Subcutaneous abdominal adipose tissue (tissue), 5 donors: ENCODE results near the gene KRTAP17-1.

ENCODE experiments used
- H3K27ac ChIP-seq: one replicate; pipeline ENCODE4 v1.7.0; 2013; ENCODE audit warnings: low read depth, mild to moderate bottlenecking, inconsistent platforms, low read length, moderate library complexity
- H3K27me3 ChIP-seq, 5 donors: one replicate each; pipeline ENCODE4 v1.7.0; 2013; ENCODE audit warnings: low read length in 5 of 5, inconsistent platforms in 1 of 5; ENCODE audit not compliant: control insufficient read depth in 5 of 5, insufficient read depth in 4 of 5
- H3K36me3 ChIP-seq, 5 donors: one replicate each; pipeline ENCODE4 v1.7.0; 2013; ENCODE audit warnings: low read length in 5 of 5; ENCODE audit not compliant: control insufficient read depth in 5 of 5, insufficient read depth in 5 of 5
- H3K4me1 ChIP-seq, 5 donors: one replicate each; pipeline ENCODE4 v1.7.0; 2013; ENCODE audit warnings: low read length in 5 of 5, mild to moderate bottlenecking in 3 of 5, moderate library complexity in 1 of 5; ENCODE audit not compliant: control insufficient read depth in 5 of 5, insufficient read depth in 5 of 5
- H3K4me3 ChIP-seq, 5 donors: one replicate each; pipeline ENCODE4 v1.7.0; 2013; ENCODE audit warnings: low read length in 5 of 5, low read depth in 1 of 5
- H3K9ac ChIP-seq, 5 donors: one replicate each; pipeline ENCODE4 v1.7.0; 2013; ENCODE audit warnings: low read length in 5 of 5, mild to moderate bottlenecking in 4 of 5, moderate library complexity in 3 of 5
- H3K9me3 ChIP-seq, 5 donors: one replicate each; pipeline ENCODE4 v1.7.0; 2013; ENCODE audit warnings: low read length in 5 of 5; ENCODE audit not compliant: control insufficient read depth in 5 of 5
- donor health status: healthy.
- donor health status: healthy.
- donor health status: healthy.
- donor health status: healthy.
- donor health status: healthy.

Gene KRTAP17-1

GRCh38 chr17:41307647-41308046, 7.9 kb downstream of the KRTAP17-1 start:
- no peaks in the 10 kb centered on the region for H3K9me3 ChIP-seq
- peaks cover 0 to 17% (median 3%) of the 10 kb centered on the region in 5 donors for H3K4me1 ChIP-seq
- H3K9ac ChIP-seq, result no peak overlapping the region
- peaks cover 6 to 19% (median 17%) of the 10 kb centered on the region in 5 donors for H3K27me3 ChIP-seq
- no peak overlapping the region for H3K27ac ChIP-seq
- peak overlapping the region in 1 of 5 donors; percentile 49 for H3K4me3 ChIP-seq
- no peaks in the 10 kb centered on the region for H3K36me3 ChIP-seq

GRCh38 chr17:41304091-41304490, 11.4 kb downstream of the KRTAP17-1 start:
- peaks cover 6 to 17% (median 17%) of the 10 kb centered on the region in 5 donors for H3K27me3 ChIP-seq
- H3K9me3 ChIP-seq, result peaks cover 0 to 7% (median 3%) of the 10 kb centered on the region in 5 donors
- no peak overlapping the region for H3K9ac ChIP-seq
- no peaks in the 10 kb centered on the region for H3K36me3 ChIP-seq
- H3K27ac ChIP-seq, result no peak overlapping the region
- H3K4me3 ChIP-seq, result no peak overlapping the region
- H3K4me1 ChIP-seq, result peaks cover 0 to 16% (median 3%) of the 10 kb centered on the region in 5 donors

- peaks cover 0 to 7% (median 3%) of the 10 kb centered on the region in 5 donors for H3K9me3 ChIP-seq
- peaks cover 3 to 10% (median 8%) of the 10 kb centered on the region in 5 donors for H3K27me3 ChIP-seq
- H3K4me1 ChIP-seq, result peaks cover 0 to 5% (median under 1%) of the 10 kb centered on the region in 5 donors
- no peak overlapping the region for H3K4me3 ChIP-seq
- no peaks in the 10 kb centered on the region for H3K36me3 ChIP-seq
- no peak overlapping the region for H3K27ac ChIP-seq
- no peak overlapping the region for H3K9ac ChIP-seq
Measured at GRCh38 chr17:41302981-41303380, 12.5 kb downstream of the KRTAP17-1 start.

- Histone ChIP-seq H3K4me3 (no peak within 1 kb of the TSS), H3K9ac (no peak within 1 kb of the TSS), H3K36me3 (no peaks in the 10 kb centered on the region), H3K27me3 (peaks cover 0 to 5% (median 5%) of the 10 kb centered on the region in 5 donors), H3K9me3 (peaks cover 0 to 7% (median 3%) of the 10 kb centered on the region in 5 donors), H3K27ac (no peak within 1 kb of the TSS), H3K4me1 (no peaks in the 10 kb centered on the region)
Measured at GRCh38 chr17:41301916-41302901, 13.3 kb downstream of the KRTAP17-1 start, which contains the start of gene KRTAP29-1. TSS of gene KRTAP29-1 (minus strand) at chr17:41302851. CDS start at chr17:41302851, 0 bp downstream.

- peaks cover 0 to 7% (median 3%) of the 10 kb centered on the region in 5 donors for H3K9me3 ChIP-seq
- no peak overlapping the region for H3K27ac ChIP-seq
- no peak overlapping the region for H3K4me3 ChIP-seq
- no peaks in the 10 kb centered on the region for H3K4me1 ChIP-seq
- no peak overlapping the region for H3K9ac ChIP-seq
- no peaks in the 10 kb centered on the region for H3K36me3 ChIP-seq
- peaks cover 0 to 5% (median 2%) of the 10 kb centered on the region in 5 donors for H3K27me3 ChIP-seq
Measured at GRCh38 chr17:41301204-41301790, 14.2 kb downstream of the KRTAP17-1 start.

- Histone ChIP-seq H3K4me1 (no peaks in the 10 kb centered on the region), H3K36me3 (no peaks in the 10 kb centered on the region), H3K9ac (no peak overlapping the region), H3K4me3 (no peak overlapping the region), H3K9me3 (peaks cover 0 to 7% (median 3%) of the 10 kb centered on the region in 5 donors), H3K27me3 (peaks cover 0 to 5% (median 0%) of the 10 kb centered on the region in 5 donors), H3K27ac (no peak overlapping the region)
Measured at GRCh38 chr17:41298458-41299135, 16.9 kb downstream of the KRTAP17-1 start.

GRCh38 chr17:41296846-41297245, 18.7 kb downstream of the KRTAP17-1 start:
- Histone ChIP-seq H3K9ac (no peak overlapping the region), H3K4me1 (no peaks in the 10 kb centered on the region), H3K27ac (no peak overlapping the region), H3K9me3 (peaks cover 0 to 2% (median 0%) of the 10 kb centered on the region in 5 donors), H3K27me3 (peaks cover 0 to 5% (median 0%) of the 10 kb centered on the region in 5 donors), H3K36me3 (no peaks in the 10 kb centered on the region), H3K4me3 (no peak overlapping the region)

- Histone ChIP-seq H3K27me3 (peaks cover 0 to 5% (median 3%) of the 10 kb centered on the region in 5 donors), H3K27ac (no peak overlapping the region), H3K36me3 (no peaks in the 10 kb centered on the region), H3K9me3 (no peaks in the 10 kb centered on the region), H3K4me1 (no peaks in the 10 kb centered on the region), H3K4me3 (no peak overlapping the region), H3K9ac (no peak overlapping the region)
Measured at GRCh38 chr17:41294016-41294415, 21.5 kb downstream of the KRTAP17-1 start.

- no peaks in the 10 kb centered on the region for H3K4me1 ChIP-seq
- no peaks in the 10 kb centered on the region for H3K9me3 ChIP-seq
- no peak overlapping the region for H3K27ac ChIP-seq
- H3K36me3 ChIP-seq, result no peaks in the 10 kb centered on the region
- H3K27me3 ChIP-seq, result peaks cover 0 to 4% (median 0%) of the 10 kb centered on the region in 5 donors
- H3K4me3 ChIP-seq, result no peak overlapping the region
- no peak overlapping the region for H3K9ac ChIP-seq
Measured at GRCh38 chr17:41287050-41287449, 28.5 kb downstream of the KRTAP17-1 start.
